CD4-positive, alpha-beta T cell treated with Interleukin-4 for 4 hours (primary cell): ENCODE measurements around the gene B4GAT1.
"Not testable (repeated sequence)": the region's sequence is repeated elsewhere in the genome, so short reads cannot be mapped to it uniquely, and the experiment has no call there.

Experiments used
- DNase-seq: peaks from one replicate; pipeline ENCODE4 v3.0.0-alpha.2; 2020

B4GAT1 gene

GRCh38 chr11:66320289-66320688 lies 27.1 kb downstream of the B4GAT1 start:
- DNase-seq, result not testable (repeated sequence)

DNA sequence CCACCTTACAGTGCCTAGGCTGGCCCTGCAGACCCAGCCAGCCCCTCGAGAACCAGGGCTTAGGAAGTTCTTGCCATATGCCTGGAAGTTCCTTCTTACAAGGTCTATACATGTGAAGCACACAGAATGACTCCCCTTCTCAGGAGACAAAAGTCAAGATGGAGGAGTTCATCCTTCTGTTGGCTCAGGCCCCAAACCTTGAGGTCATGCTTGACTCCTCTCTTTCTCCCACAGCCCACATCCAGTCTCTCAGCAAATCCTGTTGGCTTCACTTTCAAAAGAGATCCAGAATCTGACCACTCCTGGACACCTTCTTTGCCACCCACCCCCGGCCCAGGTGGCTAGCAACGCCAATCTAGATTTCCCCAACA lies 28.8 kb downstream of the B4GAT1 start:
- no peak for DNase-seq

GRCh38 chr11:66317723-66318599 lies 29.5 kb downstream of the B4GAT1 start:
- DNase-seq, result peak; percentile 36

GRCh38 chr11:66317322-66317722 lies 30.1 kb downstream of the B4GAT1 start:
- no peak for DNase-seq

DNA sequence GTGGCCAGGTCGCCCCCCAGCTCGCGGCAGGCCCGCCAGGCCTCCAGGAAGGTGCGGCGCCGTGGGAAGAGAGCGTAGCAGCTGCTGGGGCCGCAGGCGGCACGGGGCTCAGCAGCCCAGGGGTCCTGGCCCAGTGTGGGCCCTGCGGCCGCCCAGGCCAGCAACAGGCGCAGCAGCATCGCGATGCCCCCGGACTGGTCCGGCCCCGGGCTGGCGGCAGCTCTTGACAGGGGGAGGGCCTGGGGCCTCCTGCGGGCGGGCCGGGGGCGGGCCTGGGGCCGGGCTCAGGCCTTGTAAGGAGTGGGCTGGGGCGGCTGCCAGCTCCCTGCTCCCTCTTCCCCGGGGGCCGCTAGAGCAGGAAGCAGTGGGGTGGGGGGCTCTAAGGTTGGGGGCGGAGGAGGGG lies 30.6 kb downstream of the B4GAT1 start, which contains the start of gene CD248:
CD248 (minus strand) TSS at position 196 of the 403 bp plus-strand sequence; CDS start at position 179, 17 bp downstream.
- no peak for DNase-seq

DNA sequence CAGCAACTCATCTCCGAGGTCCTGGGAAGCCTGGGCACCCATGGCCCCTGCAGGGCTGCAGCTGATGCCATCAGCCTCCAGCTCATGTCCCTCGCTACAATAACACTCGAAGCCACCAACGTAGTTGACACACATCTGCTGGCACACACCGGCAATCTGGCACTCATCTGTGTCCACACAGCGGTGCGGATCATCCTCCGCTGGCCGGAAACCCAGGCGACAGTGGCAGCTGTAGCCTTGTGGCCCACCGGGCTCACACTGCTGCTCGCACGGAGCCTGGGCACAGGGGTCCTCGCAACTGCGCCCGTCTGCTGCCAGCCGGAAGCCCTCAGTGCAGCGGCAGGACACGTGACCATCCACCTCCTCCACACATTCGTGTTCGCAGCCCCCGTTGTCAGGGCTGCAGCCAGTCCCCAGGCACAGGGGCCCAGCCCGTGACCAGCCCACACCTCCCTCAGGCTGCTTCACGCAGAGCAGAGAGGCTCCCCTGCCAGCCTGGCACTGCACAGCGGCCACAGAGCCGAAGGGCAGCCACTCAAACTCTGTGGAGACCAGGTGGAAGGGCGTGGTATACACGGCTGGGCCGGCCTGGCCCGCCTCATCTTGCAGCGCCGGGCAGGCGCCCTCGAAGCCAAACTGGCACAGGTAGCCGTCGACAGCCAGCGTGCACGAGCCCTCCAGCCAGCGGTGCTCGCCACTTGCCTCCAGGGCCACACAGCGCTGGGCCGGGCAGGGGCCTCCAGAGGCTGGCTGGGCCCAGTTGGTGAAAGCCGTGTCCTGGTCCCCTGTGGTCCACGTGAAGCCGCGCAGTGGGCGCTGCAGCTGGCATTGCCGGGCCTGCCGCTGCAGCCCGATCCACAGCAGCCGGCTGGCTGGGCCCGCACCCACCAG lies 31.3 kb downstream of the B4GAT1 start:
- no peak for DNase-seq

- DNase-seq, result no peak
Observed at GRCh38 chr11:66315498-66315885, 31.9 kb downstream of the B4GAT1 start.

DNA sequence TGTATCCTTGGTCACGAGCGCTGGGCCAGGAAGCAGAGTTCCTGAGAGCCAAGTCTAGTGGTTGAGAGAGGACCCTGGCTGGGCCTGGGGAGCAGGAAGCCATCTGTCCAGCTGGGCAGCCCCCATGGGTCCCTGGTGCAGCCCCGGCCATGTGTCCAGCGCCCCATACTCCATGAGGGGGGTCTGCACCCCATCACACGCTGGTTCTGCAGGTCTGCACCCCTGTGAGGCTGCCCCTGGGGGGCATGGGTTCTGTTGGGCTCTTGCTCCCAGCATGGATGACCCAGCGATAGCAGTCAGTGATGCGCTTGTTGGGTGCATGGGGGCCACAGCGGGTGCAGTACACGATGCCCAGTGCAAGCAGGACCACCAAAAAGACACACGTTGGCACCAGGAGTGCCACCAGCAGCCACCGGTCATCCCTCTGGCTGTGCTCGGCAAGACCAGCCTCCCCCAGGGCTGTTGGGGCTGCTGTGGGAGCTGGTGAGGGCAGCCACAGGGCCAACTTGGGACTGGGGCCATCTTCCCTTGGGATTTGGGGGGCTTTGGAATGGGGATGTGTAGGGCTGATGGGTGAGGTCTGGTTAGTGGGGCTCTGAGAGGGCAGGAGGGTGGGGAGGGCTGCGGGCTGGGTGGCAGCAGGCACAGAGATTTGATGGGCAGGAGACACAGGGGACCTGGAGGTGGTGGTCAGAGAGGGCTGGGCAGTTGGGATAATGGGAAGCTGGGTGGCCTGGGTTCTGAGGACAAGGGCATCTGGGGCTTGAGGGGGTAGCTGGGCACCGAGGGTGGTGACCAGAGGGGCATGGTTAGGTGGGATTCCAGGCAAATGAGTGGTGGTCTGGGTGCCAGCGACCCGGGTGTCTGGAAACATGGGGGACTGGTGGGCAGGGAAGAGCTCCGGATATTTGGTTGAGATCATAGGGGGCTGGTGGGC lies 32.6 kb downstream of the B4GAT1 start:
- DNase-seq, result no peak

GRCh38 chr11:66314186-66314501 lies 33.3 kb downstream of the B4GAT1 start:
- DNase-seq, result no peak

GRCh38 chr11:66313321-66314185 lies 33.9 kb downstream of the B4GAT1 start:
- DNase-seq, result no peak

- peak; percentile 96 for DNase-seq
Observed at GRCh38 chr11:66312549-66313320, 34.7 kb downstream of the B4GAT1 start.

DNA sequence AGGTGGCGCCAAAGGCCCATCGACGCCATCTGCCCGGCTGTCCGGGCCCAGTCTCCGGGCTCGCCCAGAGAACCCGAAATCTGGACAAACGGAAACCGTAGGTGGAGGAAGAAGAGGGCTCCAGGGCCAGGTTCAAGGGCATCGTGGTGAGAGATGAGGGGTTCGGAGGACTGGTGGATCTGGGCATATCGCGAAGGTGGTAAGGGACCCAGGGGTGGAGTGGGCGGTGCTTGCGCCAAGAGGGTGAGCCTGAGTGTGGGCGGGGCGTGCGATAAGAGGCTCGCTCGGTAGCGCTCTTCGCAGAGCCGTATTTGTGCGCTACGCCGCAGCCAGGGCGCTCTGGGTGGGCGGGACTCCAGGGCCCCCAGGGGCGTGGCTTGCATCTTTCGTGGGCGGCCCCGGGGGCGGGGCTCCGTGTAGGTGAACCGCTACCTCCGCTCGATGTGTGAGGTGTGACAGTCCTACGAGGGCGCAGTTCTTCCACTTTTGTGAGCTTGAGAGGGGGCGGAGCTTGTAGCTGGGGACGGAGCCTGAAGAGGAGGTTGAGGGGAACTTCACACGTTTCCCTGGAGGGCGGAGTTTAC lies 35.4 kb downstream of the B4GAT1 start:
- peak; percentile 98 for DNase-seq

DNA sequence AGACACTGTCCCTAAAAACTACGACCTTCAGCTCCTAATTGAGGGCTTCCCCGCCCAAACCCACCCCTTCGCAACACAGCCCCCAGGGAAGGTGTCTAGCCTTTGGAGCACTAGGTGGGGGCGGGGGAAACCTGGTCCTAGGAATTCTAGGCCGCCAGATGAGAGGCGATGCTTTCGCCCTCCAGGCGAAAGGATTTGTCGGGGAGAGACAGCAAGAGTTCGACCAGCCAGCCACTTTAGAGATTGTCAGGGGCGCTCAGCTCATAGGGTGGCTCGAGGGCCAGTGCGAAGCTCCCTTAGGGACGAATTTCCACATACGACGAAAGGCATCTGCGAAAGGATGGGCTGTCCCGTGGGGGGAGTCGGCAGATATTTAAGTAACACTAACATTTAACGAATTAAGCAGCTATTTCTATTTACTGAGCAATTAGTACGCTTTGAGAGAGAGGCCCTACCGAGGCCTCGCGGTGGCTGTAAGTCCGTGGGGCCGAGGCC lies 35.9 kb downstream of the B4GAT1 start:
- no peak for DNase-seq

DNA sequence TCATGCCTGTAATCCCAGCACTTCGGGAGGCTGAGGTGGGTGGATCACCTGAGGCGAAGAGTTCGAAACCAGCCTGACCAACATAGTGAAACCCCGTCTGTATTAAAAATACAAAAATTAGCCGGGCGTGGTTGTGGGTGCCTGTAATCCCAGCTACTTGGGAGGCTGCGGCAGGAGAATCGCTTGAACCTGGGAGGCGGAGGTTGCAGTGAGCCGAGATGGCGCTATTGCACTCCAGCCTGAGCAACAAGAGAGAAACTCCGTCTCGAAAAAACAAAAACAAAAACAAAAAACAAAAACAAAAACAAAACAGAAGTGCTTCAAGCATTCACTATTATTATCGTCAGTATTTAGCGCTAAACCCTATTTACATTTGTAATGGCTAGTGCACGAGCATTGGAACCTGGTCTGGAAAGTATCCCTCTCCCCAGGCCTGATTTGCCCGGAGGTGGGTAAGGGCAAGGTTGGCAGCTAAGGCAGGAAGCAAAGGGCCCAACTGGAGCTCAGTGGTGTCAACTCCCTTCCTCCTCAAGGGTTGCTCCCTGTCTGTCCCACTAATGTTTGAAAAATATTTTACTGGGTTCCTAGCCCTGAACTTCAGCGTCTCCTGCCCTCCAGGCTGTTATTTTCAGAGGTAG lies 36.5 kb downstream of the B4GAT1 start:
- DNase-seq, result not testable (repeated sequence)

- no peak for DNase-seq
Observed at GRCh38 chr11:66310324-66310723, 37.1 kb downstream of the B4GAT1 start.

GRCh38 chr11:66309475-66309874 lies 38.0 kb downstream of the B4GAT1 start:
- no peak for DNase-seq

- no peak for DNase-seq
Observed at GRCh38 chr11:66302656-66303055, 44.8 kb downstream of the B4GAT1 start.

DNA sequence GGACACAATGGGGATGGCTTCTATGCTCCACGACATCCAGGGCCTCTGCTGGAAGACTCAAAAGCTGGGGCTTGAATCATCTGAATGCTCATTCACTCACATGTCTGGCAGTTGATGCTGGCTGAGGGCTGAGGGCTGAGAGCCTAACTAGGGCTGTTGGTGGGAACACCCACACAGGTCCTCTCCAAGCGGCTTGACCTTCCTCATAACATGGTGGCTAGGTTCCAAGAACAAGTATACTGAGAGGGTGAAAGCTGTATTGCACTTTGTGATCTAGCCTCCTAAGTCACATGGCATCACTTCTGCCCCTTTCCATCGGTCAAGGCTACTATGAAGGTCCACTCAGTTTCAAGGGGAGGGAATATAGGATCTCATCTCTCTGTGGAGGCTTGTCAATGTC lies 48.2 kb downstream of the B4GAT1 start:
- DNase-seq, result no peak

DNA sequence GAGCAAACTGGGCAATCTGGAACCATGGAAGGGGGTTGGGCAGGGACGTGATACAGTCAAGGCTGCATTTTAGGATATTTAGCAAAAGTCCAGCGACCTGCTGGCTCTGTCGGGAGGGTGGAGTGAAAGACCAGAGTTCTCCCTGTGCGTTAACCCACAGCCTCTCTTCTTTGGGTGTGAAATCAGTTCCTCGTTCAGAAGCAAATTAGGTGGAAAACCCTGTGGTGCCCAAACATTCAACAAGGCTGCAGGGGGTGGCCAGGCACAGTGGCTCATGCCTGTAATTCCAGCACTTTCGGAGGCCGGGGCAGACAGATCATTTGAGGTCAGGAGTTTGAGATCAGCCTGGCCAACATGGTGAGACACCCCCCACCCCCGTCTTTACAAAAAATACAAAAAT lies 49.8 kb downstream of the B4GAT1 start:
- no peak for DNase-seq
